Endothelial cell of hepatic sinusoid (primary cell): Measurements from ENCODE around the gene YJEFN3.

Experiments used
- in situ Hi-C: cut with HindIII; loops from 2 replicates; pipeline ENCODE4 v1.10.0; 2017; ENCODE audit warnings: low sequenced_read_pairs

The YJEFN3 gene

DNA sequence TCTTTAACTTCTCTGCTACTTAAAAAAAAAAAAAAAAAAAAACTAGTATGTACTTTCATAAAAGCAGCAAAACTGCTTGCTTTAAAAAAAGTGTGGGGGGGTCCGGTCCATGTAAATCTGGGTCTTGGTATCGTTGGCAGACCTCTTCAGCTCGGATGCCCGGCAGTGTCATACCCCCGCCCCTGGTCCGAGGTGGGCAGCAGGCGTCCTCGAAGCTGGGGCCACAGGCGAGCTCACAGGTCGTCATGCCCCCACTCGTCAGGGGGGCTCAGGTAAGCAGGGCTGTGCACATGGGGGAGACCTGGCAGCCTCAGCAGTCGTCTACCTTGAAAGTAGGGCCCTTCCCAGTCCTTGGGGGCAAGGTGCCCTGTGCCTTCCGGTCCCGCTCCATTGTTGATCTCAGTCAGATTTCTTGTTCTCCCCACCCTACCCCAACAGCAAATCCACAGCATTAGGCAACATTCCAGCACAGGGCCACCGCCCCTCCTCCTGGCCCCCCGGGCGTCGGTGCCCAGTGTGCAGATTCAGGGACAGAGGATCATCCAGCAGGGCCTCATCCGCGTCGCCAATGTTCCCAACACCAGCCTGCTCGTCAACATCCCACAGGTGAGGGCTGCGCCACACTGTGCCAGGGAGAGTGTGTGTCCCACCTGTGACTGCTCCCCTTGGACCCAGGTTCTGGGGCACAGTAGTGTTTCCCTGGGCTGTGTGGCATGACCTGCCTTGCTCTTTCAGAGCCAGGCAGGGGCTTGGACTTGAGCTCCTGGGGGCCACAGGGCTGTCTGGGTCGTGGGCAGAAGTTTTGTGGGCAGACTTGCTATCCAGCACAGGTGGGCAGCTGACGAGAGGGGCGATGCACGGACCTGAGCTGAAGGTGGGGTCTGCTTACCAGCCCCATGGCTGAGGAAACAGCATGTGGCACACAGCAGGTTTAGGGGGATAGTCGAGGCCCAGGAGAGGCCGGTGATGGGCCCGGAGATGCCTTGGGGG, 32.8 kb upstream of the YJEFN3 start:
- in situ Hi-C loops = no loop called here

DNA sequence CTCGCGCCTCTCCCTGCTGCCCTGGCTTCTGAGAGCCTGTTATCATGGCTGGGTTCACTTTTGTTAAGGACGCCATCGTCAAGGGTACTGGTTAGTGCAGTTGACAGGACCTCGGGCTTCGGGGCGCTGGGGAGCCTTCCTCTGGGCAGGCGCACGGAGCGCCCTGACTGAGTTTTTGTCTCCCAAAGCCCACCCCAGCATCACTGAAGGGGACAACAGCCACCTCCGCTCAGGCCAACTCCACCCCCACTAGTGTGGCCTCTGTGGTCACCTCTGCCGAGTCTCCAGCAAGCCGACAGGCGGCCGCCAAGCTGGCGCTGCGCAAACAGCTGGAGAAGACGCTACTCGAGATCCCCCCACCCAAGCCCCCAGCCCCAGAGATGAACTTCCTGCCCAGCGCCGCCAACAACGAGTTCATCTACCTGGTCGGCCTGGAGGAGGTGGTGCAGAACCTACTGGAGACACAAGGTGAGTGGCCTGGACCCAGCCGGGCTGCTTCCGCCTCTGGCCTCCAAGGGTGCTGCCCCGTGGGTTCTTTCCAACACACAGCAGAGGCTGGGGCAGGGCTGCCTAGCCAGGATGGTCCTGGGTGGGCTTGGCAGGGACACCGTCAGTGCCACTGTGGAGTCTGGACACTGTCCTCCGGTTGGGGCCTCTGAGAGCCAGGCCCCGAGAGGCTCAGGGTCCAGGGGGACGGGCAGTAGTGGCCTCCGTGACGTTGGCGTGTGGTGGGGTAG, 30.3 kb upstream of the YJEFN3 start:
- in situ Hi-C loops = no loop called here

DNA sequence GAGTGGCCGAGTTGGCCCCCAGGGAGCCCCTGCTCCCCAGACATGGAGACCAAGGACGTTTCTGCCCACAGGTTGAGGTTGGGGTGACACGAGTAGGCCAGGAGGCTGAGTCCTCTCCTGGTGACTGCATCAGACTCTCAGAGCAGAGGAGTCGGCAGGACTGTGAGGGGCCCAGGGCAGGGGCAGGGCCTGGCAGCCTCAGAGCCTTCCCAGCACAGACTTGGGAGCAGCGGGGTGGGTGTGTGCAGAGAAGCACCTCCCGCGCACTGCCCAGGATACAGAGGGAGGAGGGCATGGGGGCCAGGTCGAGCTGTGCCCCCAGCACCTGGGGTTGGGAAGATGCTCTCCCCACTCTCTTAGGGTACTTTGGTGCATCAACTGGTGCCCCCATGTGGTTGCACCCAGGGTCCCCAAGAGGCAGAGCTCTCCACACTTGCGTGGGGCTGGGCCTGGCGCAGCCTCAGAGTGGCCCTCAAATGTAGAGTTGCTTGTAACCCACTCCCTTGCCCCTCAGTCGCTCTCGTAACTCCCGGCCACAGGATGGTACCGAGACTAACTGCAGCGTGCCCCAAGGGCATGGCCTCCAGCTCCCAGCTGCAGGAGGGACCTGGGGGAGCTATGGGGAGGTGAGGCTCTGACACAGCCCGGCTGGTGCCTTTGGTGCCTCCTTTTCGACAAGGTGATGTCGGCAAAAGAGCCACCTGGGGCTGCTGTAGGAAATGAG, 29.3 kb upstream of the YJEFN3 start:
- in situ Hi-C loops = no loop called here

DNA sequence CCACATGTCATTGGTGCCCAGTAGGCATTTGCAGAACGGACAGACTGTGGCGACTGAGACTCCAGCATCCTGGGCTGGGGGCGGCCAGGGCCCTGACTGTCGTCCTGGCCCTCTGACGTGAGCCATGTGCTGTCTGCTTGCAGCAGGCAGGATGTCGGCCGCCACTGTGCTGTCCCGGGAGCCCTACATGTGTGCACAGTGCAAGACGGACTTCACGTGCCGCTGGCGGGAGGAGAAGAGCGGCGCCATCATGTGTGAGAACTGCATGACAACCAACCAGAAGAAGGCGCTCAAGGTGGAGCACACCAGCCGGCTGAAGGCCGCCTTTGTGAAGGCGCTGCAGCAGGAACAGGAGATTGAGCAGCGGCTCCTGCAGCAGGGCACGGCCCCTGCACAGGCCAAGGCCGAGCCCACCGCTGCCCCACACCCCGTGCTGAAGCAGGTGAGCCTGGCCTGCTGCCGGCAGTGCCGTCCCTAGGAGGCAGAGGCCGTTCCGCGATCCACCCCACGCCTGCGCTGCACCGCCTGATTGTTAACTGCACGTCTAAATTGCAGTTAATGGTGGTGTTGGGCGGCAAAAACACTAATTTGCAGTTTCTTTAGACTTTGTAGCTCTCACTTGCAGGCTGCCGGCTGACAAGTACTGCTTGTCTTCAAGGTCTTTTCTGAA, 27.6 kb upstream of the YJEFN3 start:
- in situ Hi-C loops = loop anchor here (10.0 kb wide), 1 partner anchor 166 kb away; no protein-coding TSS in a partner anchor

DNA sequence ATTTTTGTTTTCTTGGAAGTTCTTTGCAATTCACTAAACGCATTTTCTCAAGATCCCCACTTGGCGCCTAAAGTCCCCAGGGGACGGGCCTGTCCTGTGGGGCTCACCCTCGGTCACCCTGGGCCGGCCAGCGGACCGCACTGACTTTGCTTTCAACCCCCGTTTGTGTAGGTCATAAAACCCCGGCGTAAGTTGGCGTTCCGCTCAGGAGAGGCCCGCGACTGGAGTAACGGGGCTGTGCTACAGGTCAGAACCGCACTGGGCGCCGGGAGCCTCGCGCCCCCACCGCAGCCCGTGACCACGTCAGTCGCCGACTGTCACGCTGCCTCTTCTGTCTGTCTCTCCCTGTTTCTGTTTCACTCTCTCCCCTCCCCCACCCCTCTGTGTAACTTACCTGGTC, 26.9 kb upstream of the YJEFN3 start:
- in situ Hi-C loops = loop anchor here (10.0 kb wide), 1 partner anchor 167 kb away; no protein-coding TSS in a partner anchor

DNA sequence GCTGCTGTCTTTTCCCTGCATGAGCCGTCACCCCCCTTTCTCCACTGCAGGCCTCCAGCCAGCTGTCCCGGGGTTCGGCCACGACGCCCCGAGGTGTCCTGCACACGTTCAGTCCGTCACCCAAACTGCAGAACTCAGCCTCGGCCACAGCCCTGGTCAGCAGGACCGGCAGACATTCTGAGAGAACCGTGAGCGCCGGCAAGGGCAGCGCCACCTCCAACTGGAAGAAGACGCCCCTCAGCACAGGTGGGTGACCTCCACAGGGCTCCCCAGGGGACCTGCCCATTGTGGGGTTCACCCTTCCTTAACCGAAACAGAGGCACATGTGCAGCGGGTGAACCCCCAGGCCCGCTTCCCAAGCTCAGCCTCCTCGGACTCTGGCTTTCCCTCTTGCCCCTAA, 26.4 kb upstream of the YJEFN3 start:
- in situ Hi-C loops = loop anchor here (10.0 kb wide), 1 partner anchor 167 kb away; no protein-coding TSS in a partner anchor

DNA sequence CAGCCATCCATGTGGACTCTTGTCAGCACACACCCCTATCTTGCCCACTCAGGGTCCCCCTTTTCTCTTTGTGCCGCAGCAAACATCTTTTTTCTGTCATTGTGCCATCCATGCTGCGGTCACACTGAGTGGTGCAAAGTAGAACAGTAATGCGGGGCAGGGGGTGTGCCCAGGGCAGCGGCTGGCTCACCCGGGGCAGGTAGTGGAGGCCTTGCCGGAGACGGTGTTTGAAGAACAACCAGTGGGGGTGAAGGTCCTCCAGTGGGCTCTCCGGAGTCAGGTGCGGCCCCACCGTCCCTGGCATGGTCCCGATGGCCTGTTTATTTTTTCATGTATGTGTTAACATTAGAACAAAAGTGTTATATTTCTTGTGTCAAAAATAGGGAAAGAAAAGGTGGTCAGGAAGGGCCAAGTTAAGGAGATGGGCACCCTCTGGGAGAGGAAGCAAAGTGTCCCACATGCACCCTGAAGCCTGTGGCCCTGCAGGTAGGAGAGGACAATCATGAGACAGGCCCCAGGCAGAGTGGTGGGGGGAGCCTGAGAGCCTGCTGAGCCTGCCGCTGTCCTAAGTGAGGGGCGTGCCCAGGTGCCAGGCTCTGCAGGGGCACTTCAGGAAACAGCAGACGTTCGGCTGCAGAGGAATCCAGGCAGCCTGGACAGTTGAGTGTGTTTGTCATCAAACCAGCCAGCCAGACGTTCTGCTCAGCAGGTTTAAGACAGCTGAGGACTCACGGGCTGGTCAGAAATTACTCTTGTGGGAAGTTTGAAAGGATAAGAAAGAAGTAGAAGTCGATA, 25.7 kb upstream of the YJEFN3 start:
- in situ Hi-C loops = loop anchor here (10.0 kb wide), 1 partner anchor 168 kb away; no protein-coding TSS in a partner anchor

DNA sequence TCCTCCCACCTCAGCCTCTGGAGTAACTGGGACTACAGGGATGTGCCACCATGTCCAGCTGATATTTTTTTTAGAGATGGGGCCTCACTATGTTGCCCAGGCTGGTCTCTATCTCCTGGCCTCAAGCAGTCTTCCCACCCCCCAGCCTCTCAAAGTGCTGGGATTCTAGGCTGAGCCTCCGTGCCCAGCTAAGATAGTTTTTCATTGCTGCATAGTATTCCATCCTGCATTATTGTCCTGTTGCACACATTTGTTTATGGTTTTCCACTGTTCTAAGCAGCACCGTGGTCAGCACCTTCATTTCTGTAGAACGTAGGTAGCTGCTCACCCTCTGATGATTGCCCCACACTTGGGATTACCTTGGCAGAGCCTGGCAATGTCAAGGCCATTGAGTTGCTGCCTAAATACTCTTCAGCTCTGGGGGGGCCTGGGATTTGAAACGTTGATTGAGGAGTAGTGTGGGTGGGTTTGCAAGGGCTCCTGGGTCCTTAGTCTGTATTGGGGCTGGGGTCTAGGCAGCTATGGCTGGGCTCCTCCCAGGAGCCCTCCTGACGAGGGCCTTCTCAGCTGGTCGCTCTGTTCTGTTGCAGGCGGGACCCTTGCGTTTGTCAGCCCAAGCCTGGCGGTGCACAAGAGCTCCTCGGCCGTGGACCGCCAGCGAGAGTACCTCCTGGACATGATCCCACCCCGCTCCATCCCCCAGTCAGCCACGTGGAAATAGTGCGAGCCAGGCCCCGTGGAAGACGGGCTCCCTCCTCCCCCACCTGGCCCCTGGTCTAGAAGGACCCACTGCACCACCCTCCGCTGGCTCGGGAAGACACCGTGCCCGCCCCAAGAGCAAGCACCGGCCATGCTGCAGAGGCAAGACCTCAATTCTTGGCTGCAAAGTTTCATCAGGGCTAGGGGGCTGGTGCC, 23.7 kb upstream of the YJEFN3 start:
- in situ Hi-C loops = loop anchor here (10.0 kb wide), 1 partner anchor 170 kb away; no protein-coding TSS in a partner anchor

DNA sequence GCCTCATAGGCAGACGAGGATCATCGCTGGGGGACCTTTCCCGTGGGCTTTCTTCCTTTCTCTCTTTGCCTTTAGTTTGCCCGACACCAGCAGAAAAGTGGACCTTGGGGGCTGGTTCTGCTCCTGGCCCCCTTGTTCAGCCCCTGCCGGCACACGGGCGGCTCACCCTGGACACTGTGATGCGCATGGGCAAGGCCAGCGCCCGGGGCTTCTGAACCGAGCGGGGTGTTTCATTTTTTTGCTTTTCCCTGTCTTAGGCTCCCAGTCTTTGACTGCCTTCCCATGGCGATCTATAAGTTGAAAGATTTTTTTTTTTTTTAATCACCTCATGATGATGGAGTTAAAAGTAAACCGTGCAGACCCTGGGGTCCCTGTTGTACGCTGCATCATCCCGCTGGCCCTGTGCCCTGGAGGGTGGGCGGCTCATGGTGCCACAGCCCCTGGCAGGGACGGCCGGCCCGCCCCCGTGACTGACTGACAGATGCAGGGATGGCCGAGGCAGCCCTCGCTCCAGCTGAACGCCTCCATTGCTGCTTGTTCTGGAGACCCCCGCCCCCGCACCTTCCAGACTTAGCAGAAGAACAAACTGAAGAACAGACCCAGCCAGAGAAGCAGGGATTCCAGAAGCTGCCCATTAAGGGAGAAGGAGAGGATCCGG, 22.9 kb upstream of the YJEFN3 start:
- in situ Hi-C loops = loop anchor here (10.0 kb wide), 1 partner anchor 171 kb away; no protein-coding TSS in a partner anchor

DNA sequence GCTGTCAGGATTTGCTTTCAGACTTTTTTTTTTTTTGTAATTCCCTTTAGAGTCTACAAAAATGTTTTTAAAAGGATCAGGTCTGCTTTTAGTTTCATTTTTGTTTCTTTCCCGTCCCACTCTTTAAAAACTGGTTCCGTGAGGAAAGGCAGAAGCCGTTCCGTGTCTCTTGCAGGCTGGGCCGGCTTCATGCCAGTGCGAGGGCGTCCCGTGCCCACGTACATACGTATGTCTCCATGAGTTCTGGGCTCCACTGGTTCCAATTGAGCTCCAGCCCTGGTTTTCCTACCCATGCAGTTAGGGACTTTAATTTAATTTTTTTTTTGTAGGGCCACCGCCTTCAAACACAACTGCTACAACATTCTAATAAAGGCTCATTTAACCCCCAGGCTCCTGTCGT, 22.1 kb upstream of the YJEFN3 start:
- in situ Hi-C loops = loop anchor here (10.0 kb wide), 1 partner anchor 172 kb away; no protein-coding TSS in a partner anchor

DNA sequence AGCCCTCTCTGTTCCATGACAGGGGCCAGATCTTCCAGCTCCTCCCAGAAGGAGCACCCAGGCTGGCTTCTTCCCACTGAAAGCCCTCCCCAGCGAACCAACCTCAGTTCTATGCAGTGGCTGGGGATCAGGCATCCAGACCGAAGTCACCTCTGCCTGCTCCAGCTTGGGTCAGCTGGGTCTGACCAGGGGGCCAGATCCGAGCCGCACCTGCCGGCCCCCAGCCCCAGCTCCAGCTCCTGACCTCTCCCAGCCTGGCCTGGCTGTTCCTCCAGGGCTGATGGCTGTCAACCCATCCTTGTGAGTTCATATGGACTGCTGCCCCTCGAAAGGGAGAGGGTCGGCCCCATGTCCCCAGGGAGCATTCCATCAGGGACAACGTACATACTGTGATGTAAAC, 21.4 kb upstream of the YJEFN3 start:
- in situ Hi-C loops = loop anchor here (10.0 kb wide), 1 partner anchor 173 kb away; no protein-coding TSS in a partner anchor

DNA sequence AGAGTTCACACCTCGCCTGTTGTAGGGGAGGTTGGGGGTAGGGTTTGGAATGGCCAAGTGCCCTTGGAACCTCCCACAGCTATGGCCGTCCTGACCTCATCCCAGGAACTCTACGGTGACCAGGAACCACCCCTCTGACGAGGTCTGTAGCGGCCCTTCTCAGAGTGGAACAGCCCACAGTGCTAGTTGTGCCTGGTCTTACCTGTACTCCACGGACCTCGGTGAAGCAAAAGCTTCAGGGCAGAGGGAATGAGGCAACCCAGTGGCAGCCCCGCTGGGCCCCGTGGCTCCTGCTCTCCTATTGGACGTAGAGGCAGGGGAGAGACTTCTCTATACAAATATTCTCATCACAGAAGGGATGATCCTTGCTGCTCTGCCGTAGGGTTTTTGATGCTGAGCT, 20.5 kb upstream of the YJEFN3 start:
- in situ Hi-C loops = loop anchor here (10.0 kb wide), 1 partner anchor 173 kb away; no protein-coding TSS in a partner anchor

DNA sequence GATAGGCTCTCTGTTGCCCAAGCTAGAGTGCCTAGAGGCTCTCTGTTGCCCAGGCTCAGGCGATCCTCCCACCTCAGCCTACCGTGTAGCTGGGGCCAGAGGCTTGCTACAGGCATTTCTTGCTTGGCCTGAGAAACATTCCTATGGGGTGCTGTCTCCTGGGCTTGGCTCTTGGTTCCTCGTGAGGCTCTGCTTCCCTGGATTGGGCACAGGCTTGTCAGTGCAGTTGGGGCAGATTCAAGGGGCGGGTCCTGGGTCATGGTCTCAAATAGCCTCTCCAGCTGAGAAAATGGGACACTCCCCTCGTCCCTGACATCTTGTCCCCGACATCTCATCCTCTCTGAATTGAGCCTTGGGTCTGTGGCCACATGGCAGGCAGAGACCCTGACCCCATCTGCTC, 18.3 kb upstream of the YJEFN3 start:
- in situ Hi-C loops = no loop called here

DNA sequence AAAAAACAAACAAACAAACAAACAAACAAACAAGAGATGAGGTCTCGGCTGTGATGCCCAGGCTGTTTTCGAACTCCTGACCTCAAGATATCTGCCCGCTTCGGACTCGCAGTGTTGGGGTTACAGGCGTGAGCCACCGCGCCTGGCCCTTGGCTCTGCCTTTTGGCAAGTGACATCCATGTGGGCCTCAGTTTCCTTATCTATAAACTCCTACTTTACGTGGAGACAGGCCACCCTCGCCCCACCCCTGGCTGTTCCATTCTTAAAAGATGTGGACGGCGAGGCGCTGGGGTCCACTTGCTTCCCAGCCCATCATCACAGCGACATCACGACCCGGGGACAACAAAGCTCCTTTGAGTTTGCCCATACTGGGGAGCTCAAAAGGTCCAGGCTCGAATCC, 15.0 kb upstream of the YJEFN3 start:
- in situ Hi-C loops = no loop called here

DNA sequence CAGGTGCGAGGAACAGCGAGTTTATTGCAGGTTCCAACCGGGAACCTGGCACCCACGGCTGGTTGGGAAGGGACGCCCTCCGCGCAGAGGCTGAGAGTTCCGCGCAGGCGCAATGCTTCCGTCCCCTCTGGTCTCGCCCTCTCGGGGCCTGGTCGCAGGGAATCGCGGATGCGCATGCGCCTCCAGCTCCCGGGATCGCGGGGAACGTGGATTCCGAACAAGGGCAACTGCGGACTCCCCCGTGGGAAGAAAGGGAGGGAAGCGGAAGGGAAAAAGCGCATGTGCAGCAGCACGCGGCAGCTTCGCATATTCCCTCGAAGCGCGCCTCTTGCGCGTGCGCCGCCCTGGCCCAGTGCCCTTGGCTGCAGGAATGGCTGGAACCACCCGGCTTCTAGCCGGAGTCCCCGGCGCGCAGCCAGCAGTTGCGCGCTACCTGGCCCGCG, 14.5 kb upstream of the YJEFN3 start:
- in situ Hi-C loops = no loop called here

DNA sequence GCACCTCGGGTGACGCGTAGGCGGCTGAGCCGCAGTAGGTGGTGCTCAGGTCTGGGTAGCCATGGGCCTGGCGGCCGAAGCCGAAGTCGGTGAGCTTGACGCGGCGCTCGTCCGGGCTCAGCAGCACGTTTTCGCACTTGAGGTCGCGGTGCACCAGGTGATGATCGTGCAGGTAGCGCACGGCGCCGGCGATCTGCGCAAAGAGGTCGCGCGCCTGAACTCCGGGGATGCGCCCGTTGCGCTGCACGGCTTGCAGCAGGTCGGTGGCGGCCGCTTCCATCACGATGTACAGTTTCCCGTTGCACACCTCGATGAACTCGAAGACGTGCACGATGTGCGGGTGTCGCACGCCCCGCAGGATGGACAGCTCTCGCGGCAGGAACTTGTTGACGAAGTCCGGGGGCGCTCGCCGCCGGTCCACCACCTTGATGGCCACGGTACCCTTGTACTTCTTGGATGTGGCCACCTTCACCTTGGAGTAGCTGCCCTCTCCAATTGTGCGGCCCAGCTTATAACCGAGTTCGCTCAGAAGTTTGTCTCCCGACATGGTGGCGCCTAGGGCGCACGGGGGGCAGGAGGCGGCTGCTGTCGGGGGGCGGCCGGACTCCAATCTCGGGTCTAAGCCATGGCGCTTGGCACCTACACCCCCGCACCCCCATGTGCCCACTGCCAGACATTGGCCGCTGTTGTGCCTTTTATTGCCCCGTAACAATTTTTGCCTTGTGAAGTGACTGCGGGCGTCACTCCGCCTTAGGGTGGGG, 13.7 kb upstream of the YJEFN3 start, which contains the start of gene TSSK6:
TSSK6 (minus strand) TSS at position 668 of the 761 bp plus-strand sequence; CDS start at position 547, 121 bp downstream.
- in situ Hi-C loops = no loop called here
